ENCODE results near the gene ADAM12. TPM values are rescaled to one million over a fixed set of nuclear protein-coding genes. Genes with fewer than 3 reads are reported as not detected.

ADAM12 gene
- total RNA-seq, 2 donors from 2014 or later = 0.46 TPM; not detected in 1

DNA sequence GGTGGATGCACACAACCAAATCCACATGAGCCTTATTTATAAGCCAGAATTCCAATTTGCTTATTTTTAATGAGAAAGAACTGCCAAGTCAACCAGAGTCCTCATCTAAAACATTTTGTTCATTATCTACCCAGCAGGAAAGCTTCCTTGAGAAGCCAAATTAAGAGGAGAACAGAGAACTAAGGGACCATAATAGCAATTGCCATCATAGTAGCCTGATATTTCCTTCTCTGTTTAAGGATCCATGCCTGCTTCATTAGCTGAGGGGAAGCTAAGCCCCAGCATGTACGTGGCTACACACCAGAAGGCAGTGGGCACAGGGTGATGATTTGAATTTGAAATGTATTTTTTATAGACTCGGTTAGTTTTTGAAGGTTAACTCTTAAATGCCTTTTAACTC lies 46.8 kb downstream of the ADAM12 start:
- Histone ChIP-seq H3K9ac (ENCODE audit: extremely low read depth, low read length, poor library complexity, severe bottlenecking) (no peak overlapping the region), H3K27ac (ENCODE audit: low read depth, low read length) (no peak overlapping the region), H3K4me1 (ENCODE audit: control insufficient read depth, insufficient read depth, low read length) (no peaks in the 10 kb centered on the region), H3K9me3 (ENCODE audit: control insufficient read depth, low read length) (no peaks in the 10 kb centered on the region), H3K36me3 (ENCODE audit: control insufficient read depth, insufficient read depth, low read length) (no peaks in the 10 kb centered on the region), H3K27me3 (ENCODE audit: control insufficient read depth, insufficient read depth, low read length, poor library complexity, severe bottlenecking) (no peaks in the 10 kb centered on the region), H3K4me3 (ENCODE audit: low read length) (no peak overlapping the region)
- Mint-ChIP-seq H3K4me3 (no peak overlapping the region), H3K27me3 (ENCODE audit: insufficient read depth) (peaks cover 2% of the 10 kb centered on the region), H3K27ac (no peak overlapping the region), H3K4me1 (no peaks in the 10 kb centered on the region), H3K9me3 (peaks cover 4% of the 10 kb centered on the region), H3K36me3 (ENCODE audit: low read depth) (no peaks in the 10 kb centered on the region)
- 80 to 100% methylated on average over 1 of the region's 2 CpGs for WGBS, 2 experiments (ENCODE audit: insufficient coverage in 1 of 2, insufficient read length in 1 of 2)
- TF ChIP-seq, protein P1, sequence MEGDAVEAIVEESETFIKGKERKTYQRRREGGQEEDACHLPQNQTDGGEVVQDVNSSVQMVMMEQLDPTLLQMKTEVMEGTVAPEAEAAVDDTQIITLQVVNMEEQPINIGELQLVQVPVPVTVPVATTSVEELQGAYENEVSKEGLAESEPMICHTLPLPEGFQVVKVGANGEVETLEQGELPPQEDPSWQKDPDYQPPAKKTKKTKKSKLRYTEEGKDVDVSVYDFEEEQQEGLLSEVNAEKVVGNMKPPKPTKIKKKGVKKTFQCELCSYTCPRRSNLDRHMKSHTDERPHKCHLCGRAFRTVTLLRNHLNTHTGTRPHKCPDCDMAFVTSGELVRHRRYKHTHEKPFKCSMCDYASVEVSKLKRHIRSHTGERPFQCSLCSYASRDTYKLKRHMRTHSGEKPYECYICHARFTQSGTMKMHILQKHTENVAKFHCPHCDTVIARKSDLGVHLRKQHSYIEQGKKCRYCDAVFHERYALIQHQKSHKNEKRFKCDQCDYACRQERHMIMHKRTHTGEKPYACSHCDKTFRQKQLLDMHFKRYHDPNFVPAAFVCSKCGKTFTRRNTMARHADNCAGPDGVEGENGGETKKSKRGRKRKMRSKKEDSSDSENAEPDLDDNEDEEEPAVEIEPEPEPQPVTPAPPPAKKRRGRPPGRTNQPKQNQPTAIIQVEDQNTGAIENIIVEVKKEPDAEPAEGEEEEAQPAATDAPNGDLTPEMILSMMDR (conservative IDR thresholded peaks at IDR 0.05) = no peak
- DNase-seq = no peak

DNA sequence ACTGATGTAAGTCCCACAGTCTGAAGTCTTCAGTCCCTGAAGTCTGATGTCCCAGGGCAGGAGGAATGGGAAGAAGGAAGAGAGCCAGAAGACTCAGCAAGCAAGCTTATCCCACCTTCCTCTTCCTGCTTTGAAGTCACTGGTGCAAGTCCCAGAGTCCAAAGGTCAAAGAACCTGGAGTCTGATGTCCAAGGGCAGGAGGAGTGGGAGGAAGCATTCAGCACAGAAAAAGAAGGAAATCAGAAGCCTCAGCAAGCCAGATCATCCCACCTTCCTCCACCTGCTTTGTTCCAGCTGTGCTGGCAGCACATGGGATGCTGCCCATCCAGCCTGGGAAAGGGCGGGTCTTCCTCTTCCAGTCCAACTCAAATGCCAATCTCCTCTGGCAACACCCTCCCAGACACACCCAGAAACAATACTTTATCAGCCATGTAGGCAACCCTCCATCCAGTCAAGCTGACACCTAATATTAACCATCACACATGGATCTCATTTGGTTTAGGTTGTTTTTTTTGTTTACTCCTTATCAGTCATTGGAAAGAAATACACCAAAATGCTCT lies 50.9 kb downstream of the ADAM12 start:
- Histone ChIP-seq H3K9ac (ENCODE audit: extremely low read depth, low read length, poor library complexity, severe bottlenecking) (no peak overlapping the region), H3K9me3 (ENCODE audit: control insufficient read depth, low read length) (no peaks in the 10 kb centered on the region), H3K27ac (ENCODE audit: low read depth, low read length) (no peak overlapping the region), H3K4me1 (ENCODE audit: control insufficient read depth, insufficient read depth, low read length) (no peaks in the 10 kb centered on the region), H3K4me3 (ENCODE audit: low read length) (no peak overlapping the region), H3K27me3 (ENCODE audit: control insufficient read depth, insufficient read depth, low read length, poor library complexity, severe bottlenecking) (no peaks in the 10 kb centered on the region), H3K36me3 (ENCODE audit: control insufficient read depth, insufficient read depth, low read length) (no peaks in the 10 kb centered on the region)
- Mint-ChIP-seq H3K9me3 (no peaks in the 10 kb centered on the region), H3K4me1 (no peaks in the 10 kb centered on the region), H3K27me3 (ENCODE audit: insufficient read depth) (no peaks in the 10 kb centered on the region), H3K4me3 (no peak overlapping the region), H3K36me3 (ENCODE audit: low read depth) (no peaks in the 10 kb centered on the region), H3K27ac (no peak overlapping the region)
- TF ChIP-seq, protein P1 (conservative IDR thresholded peaks at IDR 0.05) = no peak
- no peak for DNase-seq
- 84 to 100% methylated on average over 1 of the region's 1 CpG for WGBS, 2 experiments (ENCODE audit: insufficient coverage in 1 of 2, insufficient read length in 1 of 2)

DNA sequence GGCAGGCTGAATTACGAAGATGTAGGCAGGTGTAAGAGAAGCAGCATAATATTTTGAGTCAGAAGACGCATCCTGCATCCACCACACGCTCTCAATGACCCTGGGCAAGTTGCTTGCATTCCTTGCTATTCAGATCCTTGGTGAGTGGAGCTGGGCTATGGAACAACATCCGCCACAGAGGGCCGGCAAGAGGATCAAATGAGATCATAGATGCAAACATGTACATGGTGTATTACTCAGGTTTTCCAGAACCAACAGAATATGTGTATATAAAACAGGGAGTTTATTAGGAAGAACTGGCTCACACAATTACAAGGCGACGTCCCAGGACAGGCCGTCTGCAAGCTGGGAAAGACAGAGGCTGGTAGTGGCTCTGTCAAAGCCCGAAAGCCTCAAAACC lies 51.5 kb downstream of the ADAM12 start:
- Histone ChIP-seq H3K4me3 (ENCODE audit: low read length) (no peak overlapping the region), H3K36me3 (ENCODE audit: control insufficient read depth, insufficient read depth, low read length) (no peaks in the 10 kb centered on the region), H3K9ac (ENCODE audit: extremely low read depth, low read length, poor library complexity, severe bottlenecking) (no peak overlapping the region), H3K27me3 (ENCODE audit: control insufficient read depth, insufficient read depth, low read length, poor library complexity, severe bottlenecking) (no peaks in the 10 kb centered on the region), H3K9me3 (ENCODE audit: control insufficient read depth, low read length) (no peaks in the 10 kb centered on the region), H3K4me1 (ENCODE audit: control insufficient read depth, insufficient read depth, low read length) (no peaks in the 10 kb centered on the region), H3K27ac (ENCODE audit: low read depth, low read length) (no peak overlapping the region)
- 88 to 89% methylated on average over 8 to 9 of the region's 9 CpGs for WGBS, 2 experiments (ENCODE audit: insufficient coverage in 1 of 2, insufficient read length in 1 of 2)
- H3K4me3 Mint-ChIP-seq = no peak overlapping the region
- no peak for DNase-seq
- H3K27me3 Mint-ChIP-seq (ENCODE audit: insufficient read depth) = no peaks in the 10 kb centered on the region
- H3K36me3 Mint-ChIP-seq (ENCODE audit: low read depth) = no peaks in the 10 kb centered on the region
- TF ChIP-seq, protein P1 (conservative IDR thresholded peaks at IDR 0.05) = no peak
- H3K9me3 Mint-ChIP-seq = no peaks in the 10 kb centered on the region
- H3K27ac Mint-ChIP-seq = no peak overlapping the region
- no peaks in the 10 kb centered on the region for H3K4me1 Mint-ChIP-seq

Data from endodermal cell (in vitro differentiated cells).